HG03135 (cell line): ENCODE data around the gene CACTIN.
A peak's percentile ranks its signal among the peaks of the same experiment; 100 is the strongest.
"Not testable (repeated sequence)": the region's sequence is repeated elsewhere in the genome, so short reads cannot be mapped to it uniquely, and the experiment has no call there.

Source experiments
- ATAC-seq: cut with Tn5 transposase; IDR thresholded peaks from one replicate; pipeline ENCODE4 v1.9.1; 2021; ENCODE audit warnings: mild to moderate bottlenecking, moderate library complexity; ENCODE audit not compliant: unreplicated experiment

The CACTIN gene

GRCh38 chr19:3590991-3591659 lies 35.5 kb downstream of the CACTIN start:
- no peak for ATAC-seq

GRCh38 chr19:3589949-3590348 lies 36.6 kb downstream of the CACTIN start:
- ATAC-seq = no peak

DNA sequence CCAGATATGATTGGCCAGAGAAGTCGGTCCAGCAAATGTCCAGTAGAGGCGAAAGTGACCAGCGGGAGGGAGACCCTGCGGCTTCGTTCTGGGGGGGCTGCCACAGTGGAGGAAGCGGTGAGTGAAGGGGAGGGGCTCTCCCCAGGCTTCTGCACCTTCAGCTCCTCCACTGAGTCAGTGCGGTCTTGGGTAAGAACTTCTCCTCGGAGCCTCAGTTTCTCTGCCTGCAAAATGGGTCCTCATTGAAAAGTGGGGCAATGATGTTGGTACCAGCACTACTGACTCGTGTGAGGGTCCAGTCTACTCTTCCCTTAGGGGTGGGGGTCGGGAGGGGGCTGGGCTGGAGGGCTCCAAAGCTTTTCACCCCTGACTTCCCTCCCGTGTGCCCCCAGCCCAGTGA lies 37.2 kb downstream of the CACTIN start:
- ATAC-seq = no peak

GRCh38 chr19:3586707-3587346 lies 39.8 kb downstream of the CACTIN start:
- ATAC-seq = no peak

DNA sequence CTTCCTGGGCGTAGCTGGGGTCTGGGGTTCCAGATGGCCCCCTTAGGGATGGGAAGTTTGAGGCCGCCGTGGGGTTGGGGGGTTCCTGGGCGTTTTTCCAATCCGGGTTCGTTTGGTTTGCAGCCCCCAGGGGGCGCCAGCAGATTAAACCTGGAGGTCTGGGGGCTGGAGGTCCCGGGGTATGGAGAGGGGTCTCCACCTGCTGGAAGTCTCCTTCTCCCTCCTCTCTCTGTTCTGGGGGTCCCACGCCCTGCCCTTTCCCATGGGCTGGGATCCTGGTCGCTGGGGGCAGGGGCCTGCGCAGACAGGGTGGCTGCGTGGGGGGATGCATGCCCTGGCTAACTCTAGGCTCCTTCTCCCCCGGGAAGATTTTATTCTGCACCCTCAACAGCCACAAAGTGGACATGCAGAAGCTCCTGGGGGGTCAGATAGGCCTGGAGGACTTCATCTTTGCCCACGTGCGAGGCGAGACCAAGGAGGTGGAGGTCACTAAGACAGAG lies 40.4 kb downstream of the CACTIN start:
- no peak for ATAC-seq

DNA sequence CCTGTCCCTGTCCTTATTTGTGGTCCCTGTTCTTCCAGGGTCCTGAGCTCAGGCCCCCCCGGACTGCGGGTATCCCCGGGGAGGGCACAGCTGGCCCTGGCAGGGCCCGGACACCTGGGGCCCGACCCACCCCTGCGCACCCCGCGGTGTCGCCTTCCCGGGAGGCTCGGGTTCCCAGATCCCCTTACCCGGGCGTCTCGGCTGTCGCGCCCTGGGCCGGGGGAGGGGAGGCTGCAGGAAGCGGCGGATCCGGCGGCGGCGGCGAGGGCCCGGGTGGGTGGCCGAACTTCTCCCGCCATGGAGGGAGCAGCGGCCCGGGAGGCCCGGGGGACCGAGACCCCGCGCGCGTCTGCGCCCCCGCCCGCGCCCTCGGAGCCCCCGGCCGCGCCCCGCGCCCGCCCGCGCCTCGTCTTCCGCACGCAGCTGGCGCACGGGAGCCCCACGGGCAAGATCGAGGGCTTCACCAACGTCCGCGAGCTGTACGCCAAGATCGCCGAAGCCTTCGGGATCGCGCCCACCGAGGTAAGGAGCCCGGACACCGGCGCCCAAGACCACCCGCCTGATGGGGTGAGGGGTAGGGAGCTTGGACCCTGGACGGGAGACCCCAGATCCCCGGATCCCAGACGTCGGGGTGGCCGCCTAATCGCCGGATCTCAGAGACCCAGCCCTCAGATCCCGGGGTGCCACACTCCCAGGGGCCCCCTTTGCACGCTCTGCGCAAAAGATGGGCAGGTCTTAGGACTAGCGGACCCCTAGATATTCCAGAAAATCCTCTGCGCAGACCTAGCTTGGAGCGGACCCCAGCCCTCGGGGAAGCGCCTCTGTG lies 41.1 kb downstream of the CACTIN start, which contains the start of gene GIPC3:
Gene GIPC3 (plus strand): TSS at position 178 of the 826 bp plus-strand sequence. CDS start 120 bp downstream, at position 298.
- no peak for ATAC-seq

DNA sequence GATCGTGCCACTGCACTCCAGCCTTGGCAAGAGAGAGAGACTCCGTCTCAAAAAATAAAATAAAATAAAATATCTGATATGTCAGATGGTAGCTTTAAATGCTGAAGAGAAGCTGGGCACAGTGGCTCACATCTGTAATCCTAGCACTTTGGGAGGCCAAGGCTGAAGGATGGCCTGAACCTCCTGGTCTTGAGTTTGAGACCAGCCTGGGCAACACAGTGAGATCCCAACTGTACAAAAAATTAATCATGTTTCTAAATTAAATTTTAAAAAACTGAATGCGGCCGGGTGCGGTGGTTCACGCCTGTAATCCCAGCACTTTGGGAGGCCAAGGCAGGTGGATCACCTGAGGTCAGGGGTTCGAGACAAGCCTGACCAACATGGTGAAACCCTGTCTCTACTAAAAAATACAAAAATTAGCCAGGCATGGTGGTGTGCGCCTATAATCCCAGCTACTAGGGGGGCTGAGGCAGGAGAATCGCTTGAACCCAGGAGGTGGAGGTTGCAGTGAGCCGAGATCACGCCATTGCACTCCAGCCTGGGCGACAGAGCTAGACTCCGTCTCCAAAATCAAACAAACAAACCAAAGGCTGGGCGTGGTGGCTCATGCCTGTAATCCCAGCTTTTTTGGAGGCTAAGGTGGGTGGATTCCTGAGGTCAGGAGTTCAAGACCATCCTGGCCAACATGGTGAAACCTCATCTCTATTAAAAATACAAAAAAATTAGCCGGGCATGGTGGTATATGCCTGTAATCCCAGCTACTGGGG lies 42.4 kb downstream of the CACTIN start:
- ATAC-seq = not testable (repeated sequence)

- not testable (repeated sequence) for ATAC-seq
Measured at GRCh38 chr19:3581792-3582191, 44.8 kb downstream of the CACTIN start.

DNA sequence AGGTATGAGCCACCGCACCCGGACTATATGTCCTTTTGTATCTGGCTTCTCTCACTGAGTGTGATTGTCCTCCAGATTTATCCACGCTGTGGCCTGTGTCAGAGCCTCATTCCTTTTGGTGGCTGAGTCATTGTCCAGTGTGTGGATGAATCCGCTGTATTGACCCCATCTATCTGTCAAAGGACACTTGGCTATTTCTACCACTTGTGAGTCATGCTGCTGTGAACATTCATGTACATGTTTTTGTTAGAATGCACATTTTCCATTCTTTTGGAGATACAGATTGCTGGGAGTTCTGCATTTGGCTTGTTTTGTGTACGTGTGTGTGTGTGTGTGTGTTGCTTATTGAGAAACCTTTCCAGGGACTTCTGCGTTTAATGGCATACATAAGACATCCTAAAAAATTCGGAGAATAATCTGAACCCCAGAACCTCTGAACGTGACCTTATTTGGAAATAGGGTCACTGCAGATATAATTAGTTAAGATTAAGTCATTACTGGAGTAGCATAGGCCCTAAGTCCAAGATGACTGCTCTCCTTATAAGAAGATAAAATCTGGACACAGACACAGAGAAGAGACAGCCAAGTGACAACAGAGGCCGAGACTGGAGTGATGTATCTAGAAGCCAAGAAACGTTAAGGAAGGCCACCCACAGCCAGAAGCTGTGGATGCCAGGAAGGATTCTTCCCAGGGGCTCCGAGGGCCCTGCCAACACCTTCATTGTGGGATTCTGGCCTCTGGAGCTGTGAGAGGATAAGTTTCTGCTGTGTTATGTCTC lies 46.2 kb downstream of the CACTIN start:
- no peak for ATAC-seq

- ATAC-seq = no peak
Measured at GRCh38 chr19:3578390-3578789, 48.2 kb downstream of the CACTIN start.

DNA sequence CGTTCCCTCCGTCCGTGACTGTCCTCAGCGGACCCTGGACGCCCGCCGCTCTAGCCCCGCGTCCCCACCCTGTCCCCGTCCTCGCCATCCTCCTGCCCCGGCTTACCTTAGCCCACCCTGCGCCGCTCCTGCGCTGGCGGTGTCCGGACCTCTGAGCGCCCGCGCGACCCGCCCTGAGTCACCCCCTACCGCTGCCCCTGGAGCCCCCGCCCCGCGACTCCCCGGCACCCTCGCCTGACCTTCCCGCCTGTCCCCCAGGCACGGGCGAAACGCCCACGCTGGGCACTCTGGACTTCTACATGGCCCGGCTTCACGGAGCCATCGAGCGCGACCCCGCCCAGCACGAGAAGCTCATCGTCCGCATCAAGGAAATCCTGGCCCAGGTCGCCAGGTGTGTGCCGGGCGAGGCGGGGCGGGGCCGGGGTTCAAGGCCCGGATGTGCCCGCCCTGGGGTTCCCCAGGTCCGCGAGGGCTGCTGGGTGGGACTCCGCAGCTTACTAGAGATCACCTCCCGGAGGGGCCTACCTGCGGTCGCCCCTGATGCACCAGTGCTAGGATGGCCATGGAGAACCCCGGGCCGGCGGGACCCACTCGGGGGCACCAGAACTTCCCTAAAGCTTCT lies 48.8 kb downstream of the CACTIN start:
- ATAC-seq = no peak

DNA sequence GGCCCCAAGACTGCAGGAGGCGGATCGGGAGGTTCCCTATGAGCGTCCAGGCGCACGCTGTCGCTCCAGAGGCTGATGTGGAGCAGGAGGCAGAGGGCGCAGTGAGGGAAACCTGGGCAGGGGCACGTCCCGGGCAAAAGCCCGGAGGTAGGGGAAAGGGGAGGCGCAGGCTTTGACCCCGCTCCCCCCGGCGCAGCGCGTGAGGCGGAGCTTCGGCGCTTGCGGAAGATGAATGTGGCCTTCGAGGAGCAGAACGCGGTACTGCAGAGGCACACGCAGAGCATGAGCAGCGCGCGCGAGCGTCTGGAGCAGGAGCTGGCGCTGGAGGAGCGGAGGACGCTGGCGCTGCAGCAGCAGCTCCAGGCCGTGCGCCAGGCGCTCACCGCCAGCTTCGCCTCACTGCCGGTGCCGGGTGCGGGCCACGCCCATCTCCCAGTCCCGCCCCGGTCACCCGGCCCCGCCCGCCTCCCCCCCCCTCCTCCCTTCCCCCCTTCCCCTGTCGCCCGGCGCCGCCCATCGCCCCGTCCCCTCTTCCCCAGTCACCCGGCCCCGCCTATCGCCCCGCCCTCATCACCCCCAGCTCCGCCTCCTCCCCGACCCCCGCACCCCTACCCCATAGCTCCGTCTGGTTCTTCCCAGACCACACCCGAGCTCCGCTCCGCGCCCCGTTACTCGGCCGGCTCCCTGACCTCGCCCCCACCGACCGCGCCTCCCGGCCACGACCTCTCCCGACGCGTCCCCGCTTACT lies 49.7 kb downstream of the CACTIN start:
- no peak for ATAC-seq

DNA sequence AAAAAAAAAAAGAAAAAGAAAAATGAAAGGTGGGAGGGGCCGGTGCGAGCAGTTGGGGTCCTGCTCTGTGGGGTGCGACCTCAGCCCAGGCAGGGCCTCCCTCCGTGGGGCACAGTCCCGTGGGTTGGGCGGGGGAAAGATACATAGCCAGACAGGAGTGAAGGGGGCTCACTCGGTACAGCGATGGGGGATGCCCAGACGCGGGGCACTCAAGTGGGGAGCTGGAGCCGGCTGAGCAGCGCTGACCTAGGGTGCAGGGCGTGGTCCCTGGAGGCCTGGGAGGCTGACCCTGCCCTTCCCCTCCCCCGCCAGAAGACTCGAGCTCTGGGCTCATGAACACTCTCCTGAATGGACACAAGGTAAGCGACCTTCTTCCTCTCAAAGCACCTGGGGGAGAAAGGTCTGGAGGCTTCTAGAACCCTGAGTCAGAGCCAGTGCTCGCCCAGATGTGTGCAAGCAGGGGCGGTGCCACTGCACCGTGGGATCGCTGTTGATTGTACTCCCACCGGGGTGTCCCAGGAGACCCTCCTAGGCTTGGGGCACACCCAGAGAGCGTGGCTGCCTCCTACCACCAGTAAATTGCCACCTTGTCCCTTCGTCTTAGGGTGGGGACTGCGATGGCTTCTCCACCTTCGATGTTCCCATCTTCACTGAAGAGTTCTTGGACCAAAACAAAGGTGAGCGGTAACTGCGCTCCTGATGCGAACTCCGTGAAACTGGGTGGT lies 50.5 kb downstream of the CACTIN start:
- no peak for ATAC-seq

- no peak for ATAC-seq
Measured at GRCh38 chr19:3575260-3575741, 51.3 kb downstream of the CACTIN start.

GRCh38 chr19:3573858-3574637 lies 52.5 kb downstream of the CACTIN start:
- ATAC-seq = no peak

- ATAC-seq = peak; percentile 20
Measured at GRCh38 chr19:3573162-3573857, 53.3 kb downstream of the CACTIN start.

DNA sequence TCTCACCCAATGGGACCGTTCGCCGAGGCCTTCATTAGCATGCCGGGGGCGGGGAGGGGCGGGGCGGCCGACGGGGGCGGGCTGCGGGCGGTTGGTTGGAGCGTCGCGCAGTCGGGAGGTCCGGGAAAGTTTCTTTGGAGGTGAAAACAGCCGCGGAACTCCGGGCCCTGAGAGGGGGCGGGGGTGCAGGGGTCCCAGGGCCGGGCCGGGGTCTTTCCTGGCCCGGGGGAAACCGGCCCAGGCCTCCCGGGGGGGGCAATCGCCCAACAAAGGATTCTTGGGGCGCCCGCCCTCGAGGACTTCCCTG lies 53.8 kb downstream of the CACTIN start, which contains the start of gene HMG20B:
Gene HMG20B (plus strand): TSS at position 90 of the 307 bp plus-strand sequence. CDS start 366 bp downstream, outside the sequence.
- ATAC-seq = no peak
